Measurements from ENCODE around the gene LYRM4. TPM values are rescaled to one million over a fixed set of nuclear protein-coding genes. Genes with fewer than 3 reads are reported as not detected.

Gene LYRM4
- total RNA-seq, 1 experiment from 2014 or later, result 44.3 TPM

GRCh38 chr6:5128351-5128750 is 132.4 kb downstream of the LYRM4 start:
- Histone ChIP-seq H3K79me2 (ENCODE audit: insufficient read depth, low read length) (no peaks in the 10 kb centered on the region), H3K18ac (ENCODE audit: insufficient read length, low read depth, low read length) (no peak overlapping the region), H4K20me1 (ENCODE audit: control insufficient read depth, insufficient read depth, insufficient read length) (no peaks in the 10 kb centered on the region), H3K4me2 (ENCODE audit: insufficient read depth, insufficient read length, low read length) (no peak overlapping the region), H3K79me1 (ENCODE audit: insufficient read depth, low read depth, low read length, poor library complexity, severe bottlenecking) (no peaks in the 10 kb centered on the region), H4K91ac (ENCODE audit: insufficient read length, low read depth, low read length) (no peak overlapping the region), H2BK20ac (ENCODE audit: low read depth, low read length, poor library complexity, severe bottlenecking) (no peak overlapping the region), H3K27me3 (ENCODE audit: insufficient read depth, low read length) (no peaks in the 10 kb centered on the region), H3K56ac (ENCODE audit: insufficient read length, low read depth, low read length) (no peak overlapping the region), H3K14ac (ENCODE audit: insufficient read depth, low read length) (no peak overlapping the region), H2BK120ac (ENCODE audit: low read depth, low read length, poor library complexity, severe bottlenecking) (no peak overlapping the region), H2AFZ (ENCODE audit: low read length) (no peak overlapping the region), H3K9ac (ENCODE audit: extremely low read depth, insufficient read length, low read length) (no peak overlapping the region), H3K4me1 (ENCODE audit: insufficient read depth, low read length) (peaks cover 9% of the 10 kb centered on the region; the same call in 1 of the 2 replicates), H4K8ac (replicated peaks; ENCODE audit: insufficient read length, low read depth, low read length) (no peak overlapping the region), H2AK5ac (ENCODE audit: insufficient read length, low read length) (no peak overlapping the region), H2BK5ac (ENCODE audit: insufficient read length, low read length) (no peak overlapping the region), H3K27ac (ENCODE audit: insufficient read length, low read depth, low read length) (no peak overlapping the region), H4K5ac (ENCODE audit: insufficient read length, low read depth, low read length) (no peak overlapping the region), H3T11ph (ENCODE audit: low read length) (no peak overlapping the region), H3K23me2 (ENCODE audit: insufficient read length, low read depth, low read length, poor library complexity, severe bottlenecking) (no peaks in the 10 kb centered on the region), H3K4ac (ENCODE audit: low read depth, low read length) (no peak overlapping the region), H2BK15ac (ENCODE audit: low read depth, low read length) (no peak overlapping the region), H3K23ac (ENCODE audit: insufficient read length, low read depth, low read length) (no peak overlapping the region), H3K9me3 (ENCODE audit: control insufficient read depth, low read depth, low read length) (no peaks in the 10 kb centered on the region), H2BK12ac (ENCODE audit: insufficient read length, low read depth, low read length) (no peak overlapping the region)
- Mint-ChIP-seq H3K27ac (no peak overlapping the region; a peak in 1 of 7 replicates), H3K36me3 (ENCODE audit: insufficient read depth in 1 of 3, low read depth in 3 of 3) (peaks cover 0 to 2% (median 0%) of the 10 kb centered on the region in 3 experiments; a peak in 2 of 7 replicates), H3K9me3 (no peaks in the 10 kb centered on the region), H3K4me3 (no peak overlapping the region), H3K27me3 (ENCODE audit: low read depth) (no peaks in the 10 kb centered on the region), H3K4me1 (peaks cover 43 to 44% of the 10 kb centered on the region in 2 experiments)
- WGBS (ENCODE audit: extremely low coverage, insufficient read length, low lambda C conversion rate), result no CpG with 5 or more reads among the region's 4 CpGs
- TF ChIP-seq, protein P1, sequence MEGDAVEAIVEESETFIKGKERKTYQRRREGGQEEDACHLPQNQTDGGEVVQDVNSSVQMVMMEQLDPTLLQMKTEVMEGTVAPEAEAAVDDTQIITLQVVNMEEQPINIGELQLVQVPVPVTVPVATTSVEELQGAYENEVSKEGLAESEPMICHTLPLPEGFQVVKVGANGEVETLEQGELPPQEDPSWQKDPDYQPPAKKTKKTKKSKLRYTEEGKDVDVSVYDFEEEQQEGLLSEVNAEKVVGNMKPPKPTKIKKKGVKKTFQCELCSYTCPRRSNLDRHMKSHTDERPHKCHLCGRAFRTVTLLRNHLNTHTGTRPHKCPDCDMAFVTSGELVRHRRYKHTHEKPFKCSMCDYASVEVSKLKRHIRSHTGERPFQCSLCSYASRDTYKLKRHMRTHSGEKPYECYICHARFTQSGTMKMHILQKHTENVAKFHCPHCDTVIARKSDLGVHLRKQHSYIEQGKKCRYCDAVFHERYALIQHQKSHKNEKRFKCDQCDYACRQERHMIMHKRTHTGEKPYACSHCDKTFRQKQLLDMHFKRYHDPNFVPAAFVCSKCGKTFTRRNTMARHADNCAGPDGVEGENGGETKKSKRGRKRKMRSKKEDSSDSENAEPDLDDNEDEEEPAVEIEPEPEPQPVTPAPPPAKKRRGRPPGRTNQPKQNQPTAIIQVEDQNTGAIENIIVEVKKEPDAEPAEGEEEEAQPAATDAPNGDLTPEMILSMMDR (conservative IDR thresholded peaks at IDR 0.05), result no peak
- no peak for DNase-seq

Data from H9 (cell line).